ENCODE data around the gene TMEM243. TPM values are rescaled to one million over a fixed set of nuclear protein-coding genes. Genes with fewer than 3 reads are reported as not detected.

TMEM243 gene
- total and polyA plus RNA-seq, 2 of the 4 experiments (the other 2 are of a cell fraction): 28.7 to 31.1 TPM

DNA sequence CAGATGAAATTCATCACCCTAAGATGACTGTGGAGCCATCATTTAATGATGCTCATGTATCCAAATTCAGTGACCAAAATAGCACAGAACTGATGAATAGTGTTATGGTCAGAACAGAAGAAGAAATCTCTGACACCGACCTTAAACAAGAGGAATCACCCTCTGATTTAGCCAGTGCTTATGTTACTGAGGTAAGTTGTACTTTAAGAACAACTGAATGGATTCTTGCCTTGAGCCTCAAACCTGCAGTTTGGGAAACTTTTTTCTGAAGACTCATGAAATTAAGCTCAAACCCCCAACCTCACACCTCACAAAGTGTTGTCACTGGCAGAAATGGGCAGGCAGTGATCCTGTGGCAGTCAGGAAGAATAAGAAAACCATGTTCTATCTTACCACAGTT, 25.6 kb downstream of the TMEM243 start:
- no peak overlapping the region for H3K14ac ChIP-seq (replicated peaks; ENCODE audit: low read depth, low read length)
- H3K4ac ChIP-seq (ENCODE audit: low read depth, low read length): no peak overlapping the region
- WGBS, 2 experiments (ENCODE audit: extremely low coverage in 2 of 2, insufficient read length in 1 of 2): no CpG with 5 or more reads among the region's 1 CpG
- H3K36me3 ChIP-seq (ENCODE audit: control insufficient read depth, insufficient read depth, low read length): peaks cover 39% of the 10 kb centered on the region
- H4K5ac ChIP-seq (ENCODE audit: low read depth, low read length): no peak overlapping the region
- no peaks in the 10 kb centered on the region for H4K20me1 ChIP-seq (ENCODE audit: insufficient read depth, low read length)
- no peak overlapping the region for H3K4me2 ChIP-seq (ENCODE audit: low read depth, low read length)
- H4K91ac ChIP-seq (ENCODE audit: insufficient read depth, low read depth, low read length): no peak overlapping the region
- H3K79me1 ChIP-seq (ENCODE audit: low read depth in 1 of 2, low read length in 2 of 2): peaks cover 6 to 7% of the 10 kb centered on the region in 2 experiments; a peak in 3 of 4 replicates
- H3K9me3 ChIP-seq (ENCODE audit: control insufficient read depth, insufficient read depth, low read length): no peaks in the 10 kb centered on the region
- no peak overlapping the region for H2AFZ ChIP-seq (replicated peaks; ENCODE audit: low read length, poor library complexity)
- H2AK5ac ChIP-seq (ENCODE audit: low read depth, low read length): no peak overlapping the region
- in situ Hi-C loops (cut with MboI; ENCODE audit: low sequenced_read_pairs): no loop called here
- DNase-seq (no peak), ATAC-seq (ENCODE audit: low read depth) (no peak)
- intact Hi-C loops (cut with micrococcal nuclease): loop anchor here (2.0 to 10.0 kb wide), 2 partner anchors 13 to 191 kb away; no protein-coding TSS in a partner anchor
- H3K9ac ChIP-seq (ENCODE audit: low read depth, low read length): no peak overlapping the region
- no TSS peak for BruUV-seq (replicated peaks)
- no peak overlapping the region for H3K23ac ChIP-seq (ENCODE audit: low read depth, low read length)
- no peak overlapping the region for H3K56ac ChIP-seq (ENCODE audit: extremely low read depth, insufficient read depth, low read length)
- no peak overlapping the region for H3K27ac ChIP-seq (ENCODE audit: insufficient read depth, low read length)
- no peak overlapping the region for H2BK15ac ChIP-seq (ENCODE audit: low read depth, low read length)
- no peak overlapping the region for H2BK20ac ChIP-seq (ENCODE audit: low read depth, low read length)
- no peak overlapping the region for H3K18ac ChIP-seq (ENCODE audit: low read depth, low read length)
- H2BK5ac ChIP-seq (ENCODE audit: low read depth, low read length, poor library complexity, severe bottlenecking): no peak overlapping the region
- ChIA-PET CTCF (no interaction called here), POLR2A (ENCODE audit: unreplicated experiment) (no interaction called here)
- TF ChIP-seq RCOR1 (IDR thresholded peaks at IDR 0.05; ENCODE audit: insufficient replicate concordance, low read length) (no peak), CHD1 (IDR thresholded peaks at IDR 0.05; ENCODE audit: low read depth, low read length) (no peak), RFX5 (IDR thresholded peaks at IDR 0.05; ENCODE audit: low read depth, low read length) (no peak), FOS (IDR thresholded peaks at IDR 0.05; ENCODE audit: low read depth, low read length) (no peak), BHLHE40 (IDR thresholded peaks at IDR 0.05; ENCODE audit: low read depth, low read length) (no peak), MXI1 (IDR thresholded peaks at IDR 0.05; ENCODE audit: borderline replicate concordance, low read depth, low read length) (no peak), NFE2L2 (IDR thresholded peaks at IDR 0.05; ENCODE audit: low read depth, low read length) (no peak), RAD21 (IDR thresholded peaks at IDR 0.05; ENCODE audit: low read length) (no peak), CEBPB (IDR thresholded peaks at IDR 0.05; ENCODE audit: low read depth, low read length) (no peak), SMC3 (IDR thresholded peaks at IDR 0.05; ENCODE audit: low read depth, low read length) (no peak), MAZ (IDR thresholded peaks at IDR 0.05; ENCODE audit: borderline replicate concordance, low read depth, low read length) (no peak), MAFK (IDR thresholded peaks at IDR 0.05; ENCODE audit: low read depth, low read length) (no peak), POLR2A (IDR thresholded peaks at IDR 0.05; ENCODE audit: low read depth, low read length) (no peak)
- TF ChIP-seq, protein P1, sequence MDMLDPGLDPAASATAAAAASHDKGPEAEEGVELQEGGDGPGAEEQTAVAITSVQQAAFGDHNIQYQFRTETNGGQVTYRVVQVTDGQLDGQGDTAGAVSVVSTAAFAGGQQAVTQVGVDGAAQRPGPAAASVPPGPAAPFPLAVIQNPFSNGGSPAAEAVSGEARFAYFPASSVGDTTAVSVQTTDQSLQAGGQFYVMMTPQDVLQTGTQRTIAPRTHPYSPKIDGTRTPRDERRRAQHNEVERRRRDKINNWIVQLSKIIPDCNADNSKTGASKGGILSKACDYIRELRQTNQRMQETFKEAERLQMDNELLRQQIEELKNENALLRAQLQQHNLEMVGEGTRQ (IDR thresholded peaks at IDR 0.05; ENCODE audit: low read depth, low read length): no peak
- TF ChIP-seq, protein P2, sequence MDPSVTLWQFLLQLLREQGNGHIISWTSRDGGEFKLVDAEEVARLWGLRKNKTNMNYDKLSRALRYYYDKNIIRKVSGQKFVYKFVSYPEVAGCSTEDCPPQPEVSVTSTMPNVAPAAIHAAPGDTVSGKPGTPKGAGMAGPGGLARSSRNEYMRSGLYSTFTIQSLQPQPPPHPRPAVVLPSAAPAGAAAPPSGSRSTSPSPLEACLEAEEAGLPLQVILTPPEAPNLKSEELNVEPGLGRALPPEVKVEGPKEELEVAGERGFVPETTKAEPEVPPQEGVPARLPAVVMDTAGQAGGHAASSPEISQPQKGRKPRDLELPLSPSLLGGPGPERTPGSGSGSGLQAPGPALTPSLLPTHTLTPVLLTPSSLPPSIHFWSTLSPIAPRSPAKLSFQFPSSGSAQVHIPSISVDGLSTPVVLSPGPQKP (IDR thresholded peaks at IDR 0.05; ENCODE audit: borderline replicate concordance, low read depth, low read length): no peak
- TF ChIP-seq, protein P3, sequence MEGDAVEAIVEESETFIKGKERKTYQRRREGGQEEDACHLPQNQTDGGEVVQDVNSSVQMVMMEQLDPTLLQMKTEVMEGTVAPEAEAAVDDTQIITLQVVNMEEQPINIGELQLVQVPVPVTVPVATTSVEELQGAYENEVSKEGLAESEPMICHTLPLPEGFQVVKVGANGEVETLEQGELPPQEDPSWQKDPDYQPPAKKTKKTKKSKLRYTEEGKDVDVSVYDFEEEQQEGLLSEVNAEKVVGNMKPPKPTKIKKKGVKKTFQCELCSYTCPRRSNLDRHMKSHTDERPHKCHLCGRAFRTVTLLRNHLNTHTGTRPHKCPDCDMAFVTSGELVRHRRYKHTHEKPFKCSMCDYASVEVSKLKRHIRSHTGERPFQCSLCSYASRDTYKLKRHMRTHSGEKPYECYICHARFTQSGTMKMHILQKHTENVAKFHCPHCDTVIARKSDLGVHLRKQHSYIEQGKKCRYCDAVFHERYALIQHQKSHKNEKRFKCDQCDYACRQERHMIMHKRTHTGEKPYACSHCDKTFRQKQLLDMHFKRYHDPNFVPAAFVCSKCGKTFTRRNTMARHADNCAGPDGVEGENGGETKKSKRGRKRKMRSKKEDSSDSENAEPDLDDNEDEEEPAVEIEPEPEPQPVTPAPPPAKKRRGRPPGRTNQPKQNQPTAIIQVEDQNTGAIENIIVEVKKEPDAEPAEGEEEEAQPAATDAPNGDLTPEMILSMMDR (conservative IDR thresholded peaks at IDR 0.05; ENCODE audit: low read depth, low read length): no peak
- H3K27me3 ChIP-seq (ENCODE audit: control insufficient read depth, insufficient read depth, low read length): no peaks in the 10 kb centered on the region
- H3K4me1 ChIP-seq (ENCODE audit: control insufficient read depth, insufficient read depth, low read length): no peaks in the 10 kb centered on the region
- H2AK9ac ChIP-seq (replicated peaks; ENCODE audit: low read depth, low read length, poor library complexity): no peak overlapping the region
- no peak overlapping the region for H3K4me3 ChIP-seq (ENCODE audit: insufficient read depth, low read depth, low read length)
- no peak overlapping the region for H4K8ac ChIP-seq (ENCODE audit: low read depth in 2 of 2, low read length in 2 of 2)
- dilution Hi-C loops (cut with HindIII; ENCODE audit: low sequenced_read_pairs, unreplicated experiment): no loop called here
- H2BK120ac ChIP-seq (ENCODE audit: low read depth, low read length): no peak overlapping the region
- no peaks in the 10 kb centered on the region for H3K9me1 ChIP-seq (ENCODE audit: insufficient read depth, low read length)

Data from IMR-90 (cell line).